LoVo (cell line): Measurements from ENCODE around the gene IL18BP.
A peak's percentile ranks its signal among the peaks of the same experiment; 100 is the strongest.

Experiments
- DNase-seq: peaks from one replicate; pipeline ENCODE4 v3.0.0-alpha.2; 2016; ENCODE audit warnings: low spot score

The IL18BP gene

DNA sequence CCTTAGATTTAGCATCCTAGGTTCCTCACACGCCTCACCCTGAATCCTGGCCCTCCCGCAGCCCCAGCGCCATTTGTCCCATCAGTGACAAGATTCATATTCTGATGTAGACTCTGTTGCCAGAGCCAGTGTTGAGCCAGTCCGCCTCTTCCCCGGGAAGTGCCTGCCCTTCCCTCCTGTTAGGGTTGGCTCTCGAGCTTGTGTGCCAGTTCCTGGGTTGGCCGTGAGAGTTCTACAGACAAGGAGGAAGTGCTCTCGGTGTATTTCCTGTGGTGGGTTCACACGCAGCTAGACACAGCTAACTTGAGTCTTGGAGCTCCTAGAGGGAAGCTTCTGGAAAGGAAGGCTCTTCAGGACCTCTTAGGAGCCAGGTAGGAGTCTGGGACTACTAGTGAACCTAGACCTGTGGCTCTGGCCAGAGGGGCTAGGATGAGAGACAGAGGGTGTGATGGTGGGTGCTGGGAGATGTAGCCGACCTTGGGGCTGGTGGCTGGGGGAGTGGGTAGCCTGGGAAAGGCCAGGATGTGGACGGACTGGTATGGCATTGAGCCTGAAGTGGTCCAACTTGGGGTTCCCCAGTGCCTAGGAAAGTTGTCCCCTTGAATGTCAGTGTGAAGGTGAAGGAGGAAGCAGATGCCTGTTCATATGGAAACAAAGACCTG is at the start of gene IL18BP:
TSS of gene IL18BP (plus strand) at position 261 of the 662 bp plus-strand sequence. CDS start 1,076 bp downstream, outside the sequence.
- DNase-seq: no peak

DNA sequence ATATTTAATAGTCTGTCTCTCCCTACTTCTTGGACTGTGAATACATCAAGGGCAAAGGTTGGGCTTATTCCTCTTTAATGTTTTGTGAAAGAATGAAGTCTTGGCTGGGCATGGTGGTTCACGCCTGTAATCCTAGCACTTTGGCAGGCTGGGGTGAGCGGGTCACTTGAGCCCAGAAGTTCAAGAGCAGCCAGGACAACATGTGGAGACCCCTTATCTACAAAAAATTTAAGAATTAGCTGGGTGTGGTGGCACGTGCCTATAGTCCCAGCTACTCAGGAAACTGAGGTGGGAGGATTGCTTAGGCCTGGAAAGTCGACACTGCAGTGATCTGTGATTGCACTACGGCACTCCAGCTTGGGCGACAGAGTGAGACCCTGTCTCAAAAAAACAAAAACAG is 49.7 kb upstream of the IL18BP start:
- DNase-seq: no peak

DNA sequence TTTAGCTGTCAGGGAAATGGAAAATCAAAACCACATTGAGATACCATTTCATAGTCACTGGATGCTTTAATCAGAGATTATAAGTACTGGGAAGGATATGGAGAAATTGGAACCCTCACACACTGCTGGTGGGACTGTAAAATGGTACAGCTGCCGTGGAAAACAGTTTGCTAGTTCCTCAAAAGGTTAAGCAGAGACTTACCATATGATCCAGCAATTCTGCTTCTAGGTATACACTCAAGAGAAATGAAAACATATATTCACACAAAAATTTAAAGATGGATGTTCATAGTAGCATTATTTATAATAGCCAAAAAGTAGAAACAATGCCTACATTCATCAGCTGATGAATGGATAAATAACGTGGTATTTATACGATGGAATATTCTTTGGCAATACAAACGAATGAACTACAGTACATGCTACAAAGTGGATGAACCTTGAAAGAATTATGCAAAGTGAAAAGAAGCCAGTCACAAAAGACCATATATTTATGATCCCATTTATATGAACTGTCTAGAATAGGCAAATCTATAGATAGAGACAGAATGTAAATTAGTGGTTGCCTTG is 46.9 kb upstream of the IL18BP start:
- no peak for DNase-seq

DNA sequence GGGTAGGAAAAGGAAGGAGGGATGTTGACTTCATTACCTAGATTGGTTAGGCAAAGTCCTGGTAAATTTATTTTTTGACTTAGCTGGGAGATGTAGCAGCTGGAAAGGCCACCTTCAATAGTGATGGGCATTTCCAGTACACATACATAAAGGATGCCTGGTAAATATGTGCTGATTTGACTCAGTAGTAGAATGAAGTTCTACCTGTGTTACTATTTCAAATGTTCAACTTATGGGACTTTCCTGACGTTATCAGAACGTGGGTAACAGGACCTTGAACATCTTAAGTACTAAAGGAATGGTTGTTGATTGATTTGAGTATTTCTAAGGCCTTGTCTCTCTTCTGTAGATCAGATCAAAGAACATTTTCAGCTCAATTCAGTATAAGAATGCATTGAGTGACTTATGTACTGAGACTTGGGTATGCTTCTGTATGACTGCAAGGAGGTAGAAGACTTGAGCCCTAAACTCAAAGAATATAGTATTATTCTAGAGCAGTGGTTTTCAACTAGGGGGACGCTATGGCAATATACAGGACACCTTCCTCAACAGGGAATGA is 42.7 kb upstream of the IL18BP start:
- DNase-seq: no peak

DNA sequence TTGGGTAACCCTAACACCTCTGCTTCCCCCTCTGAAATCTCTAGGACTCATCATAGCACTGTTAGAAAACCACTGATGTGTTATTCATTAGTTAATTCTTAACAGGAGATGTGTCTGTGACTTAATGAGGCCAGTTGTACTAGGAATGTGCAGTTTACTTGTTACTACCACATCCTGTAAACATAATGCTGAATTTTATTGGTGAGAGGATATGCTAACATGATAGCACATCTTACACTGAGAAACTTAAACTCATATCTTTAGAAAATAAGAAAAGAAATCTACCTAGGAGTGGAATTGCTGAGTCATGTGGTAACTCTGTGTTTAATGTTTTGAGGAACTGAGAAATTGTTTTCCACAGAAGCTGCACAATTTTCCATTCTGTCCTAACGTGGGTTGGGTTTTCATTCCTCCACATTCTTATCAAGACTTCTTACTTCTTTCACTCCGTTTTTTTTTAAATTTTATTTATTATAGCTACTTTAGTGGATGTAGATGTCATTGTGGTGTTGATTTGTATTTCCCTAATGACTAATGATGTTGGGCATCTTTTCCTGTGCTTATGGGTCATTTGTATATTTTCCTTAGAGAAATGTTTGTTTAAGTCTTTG is 36.2 kb upstream of the IL18BP start:
- no peak for DNase-seq

DNA sequence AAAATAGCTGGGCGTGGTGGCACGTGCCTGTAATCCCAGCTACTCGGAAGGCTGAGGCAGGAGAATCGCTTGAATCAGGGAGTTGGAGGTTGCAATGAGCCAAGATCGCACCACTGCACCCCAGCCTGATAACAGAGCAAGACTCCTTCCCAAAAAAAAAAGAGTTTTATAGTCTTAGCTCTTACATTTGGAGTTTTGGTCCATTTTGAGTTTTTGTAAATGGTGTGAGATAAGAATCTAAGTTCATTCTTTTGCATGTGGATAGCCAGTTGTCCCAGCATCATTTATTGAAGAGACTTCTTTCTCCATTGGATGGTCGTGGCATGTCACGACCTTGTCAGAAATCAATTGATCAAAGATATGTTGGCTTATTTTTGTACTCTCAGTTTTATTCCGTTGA is 35.2 kb upstream of the IL18BP start:
- no peak for DNase-seq

DNA sequence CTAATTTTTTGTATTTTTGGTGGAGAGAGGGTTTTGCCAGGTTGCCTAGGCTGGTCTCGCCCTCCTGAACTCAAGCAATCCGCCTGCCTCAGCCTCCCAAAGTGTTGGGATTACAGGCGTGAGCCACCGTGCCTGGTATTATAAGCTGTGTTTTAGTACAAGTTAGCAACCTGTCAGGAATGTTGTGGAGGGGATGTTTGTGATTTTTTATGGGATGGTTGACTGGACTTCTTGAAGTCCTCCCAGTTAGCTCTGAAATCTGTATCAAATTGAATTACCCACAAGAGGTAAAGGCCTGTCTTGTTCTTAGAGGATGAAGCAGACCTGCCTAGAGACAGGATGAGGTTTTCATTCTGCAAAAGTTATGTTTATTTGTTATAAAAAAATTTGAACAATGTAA is 34.1 kb upstream of the IL18BP start:
- DNase-seq: no peak

DNA sequence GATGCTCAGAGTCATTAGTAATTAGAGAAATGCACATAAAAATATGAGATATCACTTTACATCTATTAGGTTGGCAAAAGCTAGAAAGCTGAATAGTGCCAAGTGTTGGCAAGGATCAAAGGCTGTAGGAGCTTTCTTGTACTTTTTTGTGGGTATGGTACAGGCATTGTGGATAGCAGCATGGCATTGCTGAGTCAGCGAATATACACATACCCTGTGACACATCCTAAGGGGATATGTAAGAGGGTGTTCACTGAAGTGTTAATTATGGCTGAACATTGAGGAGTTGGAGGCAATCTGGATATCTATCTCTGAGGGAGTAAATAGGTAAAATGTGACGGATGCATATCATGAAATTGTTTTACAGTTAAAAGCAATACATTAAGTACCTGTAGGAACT is 27.0 kb upstream of the IL18BP start:
- DNase-seq: no peak

DNA sequence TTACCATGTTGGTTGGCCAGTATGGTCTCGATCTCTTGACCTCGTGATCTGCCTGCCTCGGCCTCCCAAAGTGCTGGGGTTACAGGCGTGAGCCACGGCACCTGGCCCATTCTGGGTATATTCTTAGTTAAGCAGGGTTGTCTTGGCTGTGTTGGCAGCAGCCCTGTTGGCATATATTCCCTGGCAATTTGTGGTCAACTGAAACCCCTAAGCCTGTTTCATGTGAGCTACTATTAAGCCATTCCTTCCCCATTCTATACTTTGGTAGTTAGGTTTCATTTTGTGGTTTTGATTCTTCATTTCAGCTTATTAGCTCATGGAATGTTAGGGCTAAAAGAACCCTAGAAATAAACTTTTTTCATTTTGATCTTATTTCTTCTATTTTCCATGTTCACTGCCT is 22.2 kb upstream of the IL18BP start:
- DNase-seq: no peak

DNA sequence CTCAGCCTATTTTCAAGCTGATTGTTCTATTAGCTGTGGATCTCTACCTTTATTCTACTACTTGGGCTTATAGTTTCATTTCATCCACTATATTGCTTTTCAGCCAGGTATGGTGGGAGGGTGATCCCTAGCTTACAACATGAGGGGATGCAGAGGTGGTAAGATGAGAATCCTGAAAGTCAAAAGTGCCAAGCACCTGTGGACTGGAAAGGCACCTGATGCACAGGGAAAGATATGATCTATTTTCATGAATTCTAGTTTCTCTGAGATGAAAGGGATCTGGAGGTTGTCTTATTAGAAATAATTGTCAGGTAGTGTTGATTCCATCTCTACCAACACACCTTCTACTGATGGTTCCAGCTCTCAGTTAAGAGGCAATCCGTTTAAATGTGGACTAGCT is 21.6 kb upstream of the IL18BP start:
- DNase-seq: no peak

DNA sequence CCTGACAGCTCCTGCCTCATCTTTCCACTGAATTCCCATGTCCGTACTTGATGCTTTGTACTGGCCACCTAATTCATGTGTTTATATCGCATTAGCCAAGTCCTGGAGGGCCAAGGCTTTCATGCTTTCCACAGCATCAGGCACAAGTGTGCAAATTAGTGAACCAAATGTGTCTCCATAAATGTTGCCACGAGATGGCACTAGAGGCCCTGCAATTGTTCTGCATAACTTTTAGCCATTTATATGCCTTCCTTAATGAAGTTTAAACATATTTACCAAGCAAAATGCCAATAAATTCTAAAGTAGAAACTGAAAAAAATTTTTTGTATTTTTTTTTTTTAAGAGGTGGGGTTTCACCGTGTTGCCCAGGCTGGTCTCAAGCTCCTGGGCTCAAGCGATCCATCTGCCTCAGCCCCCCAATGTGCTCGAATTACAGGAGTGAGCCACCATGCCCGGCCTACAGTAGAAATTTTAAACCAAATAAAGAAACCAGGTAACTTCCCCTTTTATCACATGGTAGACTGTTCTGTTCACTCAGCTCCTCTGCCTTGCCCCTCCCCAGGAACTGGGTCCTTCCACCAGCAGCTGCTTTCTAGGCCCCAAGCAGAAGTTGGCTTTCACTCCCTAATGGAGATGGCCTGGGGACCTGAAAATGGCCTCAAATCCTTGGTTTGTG is 20.8 kb upstream of the IL18BP start:
- DNase-seq: peak; percentile 41

DNA sequence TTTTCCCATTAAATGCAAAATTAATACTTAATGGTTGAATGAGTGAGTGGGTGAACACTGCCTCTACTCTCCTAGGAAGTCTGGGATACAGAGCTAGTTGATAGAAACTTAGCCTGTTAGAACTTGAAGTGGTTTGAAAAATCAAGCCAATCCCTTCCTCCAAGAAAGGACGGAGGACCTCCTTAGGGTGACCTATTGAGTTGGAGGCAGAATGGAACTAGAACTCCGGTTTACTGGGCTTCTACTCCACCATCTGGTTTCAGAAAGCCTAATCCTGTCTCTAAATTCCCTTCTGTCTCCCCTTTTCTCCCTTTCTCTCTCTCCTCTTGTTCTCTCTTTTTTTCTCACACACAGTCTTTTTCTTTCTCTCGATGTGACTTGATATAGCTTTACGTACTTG is 19.6 kb upstream of the IL18BP start:
- no peak for DNase-seq

DNA sequence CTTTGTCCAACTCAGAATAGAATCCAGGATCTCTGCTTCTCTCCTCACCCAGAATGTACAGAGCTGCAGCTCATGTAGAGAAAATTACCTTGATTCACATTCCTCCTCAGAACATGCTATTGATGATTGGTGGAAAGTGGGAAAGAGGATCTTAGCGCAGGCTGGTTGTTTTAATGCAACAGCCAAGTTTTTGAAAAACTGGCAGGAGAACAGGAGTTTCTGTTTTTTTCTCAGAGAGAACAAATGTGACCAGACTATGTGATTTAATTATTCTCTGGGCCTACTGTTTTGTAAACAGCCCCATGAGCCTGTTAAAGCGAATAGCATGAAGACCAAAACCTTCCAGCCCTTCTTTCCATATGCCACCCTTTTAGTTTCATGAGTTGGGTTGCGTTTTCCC is 19.1 kb upstream of the IL18BP start:
- DNase-seq: no peak

DNA sequence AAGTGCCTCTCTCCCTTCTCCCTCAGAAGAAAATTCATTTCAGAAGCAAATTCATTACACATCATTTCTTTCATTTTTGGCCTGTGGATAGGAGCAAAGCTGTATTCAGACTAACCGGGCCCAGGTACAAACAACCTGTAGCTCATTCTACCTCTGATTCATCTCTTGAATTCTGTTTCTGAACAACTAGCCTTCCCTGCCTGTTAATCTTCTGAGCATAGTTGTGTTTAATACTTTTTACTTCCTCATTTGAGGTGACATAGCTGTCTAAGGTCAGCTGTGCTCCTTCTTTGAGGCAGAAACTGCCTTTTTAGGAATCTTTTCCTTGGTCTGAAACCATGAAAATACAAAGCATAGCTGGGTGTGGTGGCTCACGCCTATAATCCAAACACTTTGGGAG is 12.6 kb upstream of the IL18BP start:
- DNase-seq: no peak

DNA sequence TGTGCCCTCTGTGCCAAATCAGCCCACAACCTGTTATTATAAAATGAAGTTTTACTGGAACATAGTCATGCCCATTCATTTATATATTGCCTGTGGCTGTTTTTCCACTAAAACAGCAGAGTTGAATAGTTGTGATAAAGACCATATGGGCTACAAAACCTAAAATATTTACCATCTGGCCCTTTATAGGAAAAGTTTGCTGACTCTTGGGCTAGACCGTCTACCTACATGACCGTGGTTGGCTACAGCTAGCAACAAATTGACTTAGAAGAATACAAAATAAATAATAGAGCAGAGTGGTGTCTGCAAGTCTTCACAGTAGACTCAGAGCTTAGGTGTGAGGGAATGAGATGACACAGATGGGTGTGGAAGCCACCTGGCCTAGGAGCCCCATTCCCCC is 11.2 kb upstream of the IL18BP start:
- DNase-seq: no peak

DNA sequence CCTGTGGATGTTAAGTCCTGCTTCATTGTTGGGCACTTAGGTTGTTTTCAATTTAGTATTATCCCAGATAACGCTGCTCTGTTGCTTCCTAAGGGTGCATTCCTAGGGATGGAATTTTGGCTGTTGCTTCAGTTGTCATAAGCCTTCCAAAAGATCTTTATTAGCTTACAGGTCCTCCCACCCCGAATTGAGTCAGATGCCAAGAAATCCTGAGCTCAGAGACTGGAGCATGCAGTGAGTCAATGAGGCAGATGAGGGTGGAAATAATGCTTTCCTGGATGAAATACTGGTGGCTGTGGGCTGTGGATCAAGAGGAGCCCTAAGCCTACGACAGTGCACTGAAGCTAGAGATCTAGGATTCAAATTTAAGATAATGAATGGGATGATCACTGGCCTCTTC is 10.7 kb upstream of the IL18BP start:
- no peak for DNase-seq

DNA sequence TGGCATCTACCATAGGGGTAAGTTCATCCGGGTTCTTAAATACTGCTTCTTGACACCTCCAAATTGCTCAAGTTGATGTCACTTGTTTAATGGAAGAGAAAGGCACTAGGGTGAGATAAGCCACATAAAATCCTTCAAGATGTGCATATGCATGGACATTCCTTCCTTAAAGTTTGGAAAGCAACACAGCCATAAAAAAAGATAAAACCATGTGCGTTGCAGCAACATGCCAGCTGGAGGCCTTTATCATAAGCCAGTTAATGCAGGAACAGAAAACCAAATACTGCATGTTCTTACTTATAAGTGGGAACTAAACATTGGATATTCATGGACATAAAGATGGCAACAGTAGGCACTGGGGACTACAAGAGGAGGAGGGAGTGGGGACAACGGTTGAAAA is 8.0 kb upstream of the IL18BP start:
- no peak for DNase-seq

DNA sequence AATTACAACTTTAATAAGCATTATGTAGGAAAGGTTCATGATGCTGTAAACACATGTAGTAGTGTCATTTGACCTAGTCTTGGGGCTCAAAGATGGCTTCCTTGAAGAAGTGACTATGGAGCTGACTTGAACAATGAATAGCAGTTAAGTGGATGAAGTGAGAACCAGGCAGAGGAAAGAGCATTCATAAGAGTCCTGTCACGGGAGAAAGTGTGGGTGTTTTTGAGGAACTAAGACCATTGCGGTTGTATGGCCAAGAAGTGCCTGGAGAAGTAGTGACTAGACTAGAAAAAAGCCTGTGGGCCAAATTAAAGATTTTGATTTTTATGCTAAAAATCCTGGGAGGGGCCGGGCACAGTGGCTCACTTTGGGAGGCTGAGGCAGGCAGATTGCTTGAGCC is 7.2 kb upstream of the IL18BP start:
- no peak for DNase-seq

DNA sequence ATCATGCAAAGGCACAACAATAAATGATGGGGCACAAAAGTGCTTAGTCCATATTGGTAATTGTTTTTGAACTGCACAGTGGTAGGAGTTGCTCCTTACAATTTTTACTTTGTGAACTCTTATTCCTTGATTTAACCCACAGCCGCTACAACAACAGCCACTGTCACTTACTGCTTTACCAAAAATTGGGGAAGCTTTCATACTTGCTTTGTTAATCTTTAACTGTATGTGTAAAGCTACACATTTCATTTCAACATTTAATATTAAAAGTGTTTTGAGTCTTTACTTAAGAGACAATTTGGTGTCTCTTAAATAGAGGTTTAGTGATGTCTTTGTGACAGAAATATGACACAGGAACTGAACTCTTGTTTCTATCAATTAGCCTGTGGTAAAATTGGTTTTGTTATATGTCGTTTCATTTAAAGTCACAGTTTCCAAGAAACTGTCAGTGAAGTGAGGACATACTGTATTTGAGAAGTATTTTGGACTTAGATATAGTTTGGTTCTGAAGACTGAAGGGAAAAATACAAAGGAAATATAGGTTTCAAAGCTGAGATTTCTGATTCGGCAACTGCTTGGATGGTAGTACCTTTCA is 6.5 kb upstream of the IL18BP start:
- no peak for DNase-seq

DNA sequence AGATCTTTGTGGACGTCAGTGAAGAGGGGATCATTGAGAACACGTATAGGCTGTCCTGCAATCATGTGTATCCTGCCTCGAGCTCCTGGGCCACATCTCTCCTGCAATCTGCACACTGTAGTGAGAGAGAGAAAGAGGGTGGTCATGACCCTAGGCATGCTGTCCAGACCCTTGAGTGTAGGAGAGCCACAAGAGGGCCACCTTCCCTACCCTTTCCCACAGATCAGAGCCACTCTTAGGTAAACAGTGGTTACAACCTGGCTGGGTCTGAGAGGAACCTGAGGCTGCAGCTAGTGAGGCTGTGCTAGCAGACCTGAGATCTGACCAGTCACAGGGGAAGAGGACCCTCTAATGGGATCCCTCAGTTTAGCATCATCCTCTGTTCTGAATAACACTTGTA is 3.9 kb upstream of the IL18BP start:
- DNase-seq: no peak

DNA sequence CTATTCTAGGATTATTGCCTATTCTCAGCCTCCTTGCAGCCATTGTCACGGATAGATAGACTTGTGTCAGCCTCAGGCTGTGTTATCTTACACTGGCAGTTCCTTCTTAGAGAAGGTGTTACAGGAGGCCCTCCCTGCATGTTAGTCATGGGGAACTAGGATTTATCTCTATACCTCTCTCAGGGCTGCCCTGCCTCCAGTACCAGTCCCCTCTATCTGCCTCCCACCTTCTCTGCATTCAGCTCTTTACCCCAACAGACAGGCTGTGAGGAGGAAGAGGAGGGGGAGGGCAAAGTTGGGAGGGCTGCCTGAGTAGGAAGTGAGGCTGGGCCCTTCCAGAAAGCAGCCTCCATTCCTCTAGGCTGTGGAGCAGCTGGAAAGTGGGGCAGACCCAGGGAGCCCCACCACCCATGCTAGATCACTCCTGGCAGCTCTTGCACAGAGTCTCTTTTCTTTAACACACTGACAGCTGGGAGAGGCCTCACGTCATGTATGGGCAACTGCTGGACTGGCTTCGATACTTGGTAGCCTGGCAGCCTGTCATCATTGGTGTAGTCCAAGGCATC is 2.9 kb upstream of the IL18BP start:
- DNase-seq: no peak

DNA sequence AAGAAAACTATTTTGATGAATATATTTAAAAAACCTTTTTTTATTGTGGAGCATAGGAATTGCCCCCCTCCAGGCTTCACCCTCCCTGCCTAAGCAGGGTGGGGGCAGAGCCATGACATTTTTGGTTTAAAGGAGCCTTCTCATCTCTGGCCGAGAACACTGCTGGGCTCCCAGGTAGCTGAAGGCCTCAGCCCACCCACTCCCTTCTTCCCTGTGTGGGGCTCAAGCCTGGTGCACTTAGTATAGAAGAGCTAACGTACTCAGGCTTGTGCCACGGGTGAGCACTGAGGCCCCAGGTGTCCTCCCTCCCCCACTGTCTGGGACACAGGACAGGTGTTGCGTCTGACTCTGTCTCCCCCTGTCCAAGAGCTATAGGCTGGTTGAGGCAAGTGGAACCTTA is 2.2 kb upstream of the IL18BP start:
- no peak for DNase-seq
